ENCODE measurements around the gene SFI1.

DNA sequence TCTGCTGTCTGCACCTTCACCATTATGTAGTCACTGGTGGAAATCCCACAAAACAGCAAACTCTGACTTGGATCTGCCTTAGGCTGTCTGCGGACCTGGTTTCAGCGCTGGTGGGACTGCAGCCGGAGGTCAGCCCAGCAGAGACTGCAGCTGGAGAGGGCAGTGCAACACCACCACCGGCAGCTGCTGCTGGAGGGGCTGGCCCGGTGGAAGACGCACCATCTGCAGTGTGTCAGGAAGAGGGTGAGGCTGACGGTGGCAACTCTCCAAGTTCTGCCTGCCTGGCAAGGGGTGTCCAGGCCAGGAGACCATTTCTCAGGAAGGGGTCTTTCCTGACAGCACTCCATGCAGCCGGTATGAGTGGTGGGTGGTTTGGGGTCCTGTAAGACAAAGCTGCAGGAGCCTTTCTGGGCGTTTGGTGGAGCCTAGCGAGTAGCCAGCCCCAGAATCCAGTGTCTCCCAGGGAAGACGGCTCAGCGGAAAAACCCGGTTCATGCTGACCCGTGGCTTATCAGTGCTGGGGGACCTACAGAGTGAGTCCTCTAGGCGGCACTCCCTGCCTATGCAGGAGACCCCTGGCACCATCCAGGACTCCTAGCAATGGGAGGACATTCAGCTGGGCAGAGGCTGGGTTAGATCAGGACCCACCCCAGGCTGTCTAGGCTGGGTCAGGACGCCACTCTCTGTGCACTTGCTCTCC, 114.9 kb downstream of the SFI1 start:
- TF ChIP-seq, protein P1, sequence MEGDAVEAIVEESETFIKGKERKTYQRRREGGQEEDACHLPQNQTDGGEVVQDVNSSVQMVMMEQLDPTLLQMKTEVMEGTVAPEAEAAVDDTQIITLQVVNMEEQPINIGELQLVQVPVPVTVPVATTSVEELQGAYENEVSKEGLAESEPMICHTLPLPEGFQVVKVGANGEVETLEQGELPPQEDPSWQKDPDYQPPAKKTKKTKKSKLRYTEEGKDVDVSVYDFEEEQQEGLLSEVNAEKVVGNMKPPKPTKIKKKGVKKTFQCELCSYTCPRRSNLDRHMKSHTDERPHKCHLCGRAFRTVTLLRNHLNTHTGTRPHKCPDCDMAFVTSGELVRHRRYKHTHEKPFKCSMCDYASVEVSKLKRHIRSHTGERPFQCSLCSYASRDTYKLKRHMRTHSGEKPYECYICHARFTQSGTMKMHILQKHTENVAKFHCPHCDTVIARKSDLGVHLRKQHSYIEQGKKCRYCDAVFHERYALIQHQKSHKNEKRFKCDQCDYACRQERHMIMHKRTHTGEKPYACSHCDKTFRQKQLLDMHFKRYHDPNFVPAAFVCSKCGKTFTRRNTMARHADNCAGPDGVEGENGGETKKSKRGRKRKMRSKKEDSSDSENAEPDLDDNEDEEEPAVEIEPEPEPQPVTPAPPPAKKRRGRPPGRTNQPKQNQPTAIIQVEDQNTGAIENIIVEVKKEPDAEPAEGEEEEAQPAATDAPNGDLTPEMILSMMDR (IDR thresholded peaks at IDR 0.05; ENCODE audit: poor library complexity) = no peak
- TF ChIP-seq EZH2phosphoT487 (IDR thresholded peaks at IDR 0.05; ENCODE audit: low read depth, severe bottlenecking, unreplicated experiment) = no peak

Measured in hepatocyte (in vitro differentiated cells).